DMS114 treated with DMSO at 0.1 percent for 48 hours (cell line): ENCODE data around the gene BOLA3.
"Not testable (repeated sequence)": the region's sequence is repeated elsewhere in the genome, so short reads cannot be mapped to it uniquely, and the experiment has no call there.

ENCODE experiments used
- DNase-seq: peaks from one replicate; lab custom pipeline; 2025; ENCODE audit not compliant: unreplicated experiment; lab: John Stamatoyannopoulos, UW

Gene BOLA3

GRCh38 chr2:74105413-74105812, 42.3 kb downstream of the BOLA3 start:
- DNase-seq, result no peak

- DNase-seq, result no peak
These were observed 42.9 kb downstream of the BOLA3 start for GRCh38 chr2:74104839-74105238.

GRCh38 chr2:74103763-74104162, 43.9 kb downstream of the BOLA3 start:
- DNase-seq, result no peak

- DNase-seq, result no peak
These were observed 45.2 kb downstream of the BOLA3 start for GRCh38 chr2:74102516-74102915.

- DNase-seq, result no peak
These were observed 46.0 kb downstream of the BOLA3 start for GRCh38 chr2:74101574-74102300.

GRCh38 chr2:74100254-74101216, 47.2 kb downstream of the BOLA3 start:
- no peak for DNase-seq

GRCh38 chr2:74099835-74100234, 47.9 kb downstream of the BOLA3 start:
- DNase-seq, result no peak

- no peak for DNase-seq
These were observed 48.4 kb downstream of the BOLA3 start for GRCh38 chr2:74099271-74099670.

- no peak for DNase-seq
These were observed 50.1 kb downstream of the BOLA3 start for GRCh38 chr2:74097574-74097973.

GRCh38 chr2:74096052-74096451, 51.7 kb downstream of the BOLA3 start:
- DNase-seq, result no peak

GRCh38 chr2:74095632-74096031, 52.1 kb downstream of the BOLA3 start:
- DNase-seq, result no peak

- no peak for DNase-seq
These were observed 53.4 kb downstream of the BOLA3 start for GRCh38 chr2:74094291-74094690.

GRCh38 chr2:74093840-74094239, 53.9 kb downstream of the BOLA3 start:
- no peak for DNase-seq

GRCh38 chr2:74093426-74093825, 54.3 kb downstream of the BOLA3 start:
- no peak for DNase-seq

- no peak for DNase-seq
These were observed 55.4 kb downstream of the BOLA3 start for GRCh38 chr2:74092275-74092674.

GRCh38 chr2:74091391-74091790, 56.3 kb downstream of the BOLA3 start:
- DNase-seq, result no peak

GRCh38 chr2:74089816-74090745, 57.6 kb downstream of the BOLA3 start:
- no peak for DNase-seq

- DNase-seq, result not testable (repeated sequence)
These were observed 59.0 kb downstream of the BOLA3 start for GRCh38 chr2:74088676-74089075.

GRCh38 chr2:74087696-74088095, 60.0 kb downstream of the BOLA3 start:
- no peak for DNase-seq

GRCh38 chr2:74086021-74086420, 61.7 kb downstream of the BOLA3 start:
- DNase-seq, result no peak
